Stomach (tissue), 9 donors: ENCODE measurements around the gene ELP2. TPM values are rescaled to one million over a fixed set of nuclear protein-coding genes. Genes with fewer than 3 reads are reported as not detected.

Experiments used
- DNase-seq, 2 donors: peaks; one replicate each; pipeline versions ENCODE4 v3.0.0 to v3.0.0-alpha.2; 2013 to 2019
- H3K27ac ChIP-seq, 5 donors: fragments of 200-600 bp in 4 of 5; sonication (generic) in 4 of 5; one replicate each; pipeline ENCODE4 v1.5.1; 2013 to 2019; ENCODE audit warnings: mild to moderate bottlenecking in 1 of 5, moderate library complexity in 1 of 5
- H3K27me3 ChIP-seq, 3 donors: fragments of 200-600 bp; sonication (generic); one replicate each; pipeline ENCODE4 v1.5.1; 2017 to 2019; ENCODE audit warnings: mixed run types in 1 of 3
- H3K36me3 ChIP-seq, 4 donors: fragments of 200-600 bp; sonication (generic); 1 replicate in 3 of 4; 2 replicates in 1 of 4; pipeline ENCODE4 v1.5.1; 2016 to 2019
- H3K4me1 ChIP-seq, 4 donors: fragments of 200-600 bp; sonication (generic); one replicate each; pipeline ENCODE4 v1.5.1; 2016 to 2019
- H3K4me3 ChIP-seq, 4 donors: fragments of 200-600 bp; sonication (generic) in 3 of 4; one replicate each; pipeline ENCODE4 v1.5.1; 2016 to 2019; ENCODE audit warnings: mild to moderate bottlenecking in 1 of 4
- H3K9me3 ChIP-seq, 4 donors: fragments of 200-600 bp; sonication (generic); one replicate each; pipeline ENCODE4 v1.5.1; 2016 to 2019
- EP300 ChIP-seq: sonication (generic); formaldehyde crosslinking; IDR thresholded peaks from one replicate; pipeline ENCODE4 v1.6.1; 2017; ENCODE audit warnings: antibody characterized with exemption
- POLR2A ChIP-seq, 4 donors: fragments of 450-650 bp; IDR thresholded peaks; one replicate each; pipeline ENCODE4 v1.6.1; 2016; ENCODE audit warnings: antibody characterized with exemption in 4 of 4, control low read depth in 2 of 4, mild to moderate bottlenecking in 1 of 4, moderate library complexity in 1 of 4
- POLR2AphosphoS5 ChIP-seq, 3 donors: sonication (generic); formaldehyde crosslinking; IDR thresholded peaks; one replicate each; pipeline ENCODE4 v1.6.1; 2016; ENCODE audit warnings: antibody characterized with exemption in 3 of 3
- WGBS, 5 donors: extraction: QIAGEN DNeasy Blood & Tissue Kit in 3 of 5; methylation state at CpG; one replicate each; pipeline versions ENCODE4 v1.1.5 to v1.1.7; 2013 to 2018; 5-methylcytosine and 5-hydroxymethylcytosine counted together
- intact Hi-C: fragments of 100-400 bp; cut with DNase I; formaldehyde crosslinking; loops from one replicate; pipeline ENCODE4 v1.15.1; 2023; ENCODE audit warnings: low total_unique reads
- polyA plus RNA-seq, 3 donors: library from polyadenylated mRNA; stranded (reverse); fragments of 200-250 nt; gene quantifications; one replicate each; pipeline ENCODE4 v1.2.3, GENCODE V29; 2013
- total RNA-seq, 5 donors: library from RNA; depleted of rRNA; stranded (reverse); fragments of >200 nt; gene quantifications; one replicate each; pipeline versions ENCODE4 v1.1.0 to v1.2.3, GENCODE V29; 2014 to 2016
- TF ChIP-seq, protein P1 (sequence below), 7 experiments: fragments of 450-650 bp in 4 of 7; fragments of 200-600 bp in 3 of 7; sonication (generic) in 3 of 7; IDR thresholded peaks; one replicate each; pipeline ENCODE4 v1.5.1; 2016 to 2019; ENCODE audit warnings: antibody characterized with exemption in 7 of 7, control low read depth in 2 of 7, mild to moderate bottlenecking in 1 of 7
- donor health status: healthy with polysubstance abuse.
- donor health status: Bipolar disorder and iron deficiency.
- donor health status: healthy.

Gene ELP2
- total and polyA plus RNA-seq, 8 donors = 24.1 to 278 (median 63.4) TPM

- Histone ChIP-seq H3K9me3 (no peaks in the 10 kb centered on the region), H3K27ac (no peak overlapping the region), H3K27me3 (peaks cover 0 to 5% (median 0%) of the 10 kb centered on the region in 3 donors), H3K4me3 (no peak overlapping the region), H3K4me1 (no peaks in the 10 kb centered on the region), H3K36me3 (no peaks in the 10 kb centered on the region)
- peak in 1 of 2 donors; percentile 66 for DNase-seq
- WGBS, 5 donors = 9 to 29% (median 13%) methylated on average over 1 of the region's 1 CpG
- intact Hi-C loops = no loop called here
- TF ChIP-seq POLR2AphosphoS5 (IDR thresholded peaks at IDR 0.05) (no peak), POLR2A (IDR thresholded peaks at IDR 0.05) (no peak), EP300 (no peak)
- TF ChIP-seq, protein P1, sequence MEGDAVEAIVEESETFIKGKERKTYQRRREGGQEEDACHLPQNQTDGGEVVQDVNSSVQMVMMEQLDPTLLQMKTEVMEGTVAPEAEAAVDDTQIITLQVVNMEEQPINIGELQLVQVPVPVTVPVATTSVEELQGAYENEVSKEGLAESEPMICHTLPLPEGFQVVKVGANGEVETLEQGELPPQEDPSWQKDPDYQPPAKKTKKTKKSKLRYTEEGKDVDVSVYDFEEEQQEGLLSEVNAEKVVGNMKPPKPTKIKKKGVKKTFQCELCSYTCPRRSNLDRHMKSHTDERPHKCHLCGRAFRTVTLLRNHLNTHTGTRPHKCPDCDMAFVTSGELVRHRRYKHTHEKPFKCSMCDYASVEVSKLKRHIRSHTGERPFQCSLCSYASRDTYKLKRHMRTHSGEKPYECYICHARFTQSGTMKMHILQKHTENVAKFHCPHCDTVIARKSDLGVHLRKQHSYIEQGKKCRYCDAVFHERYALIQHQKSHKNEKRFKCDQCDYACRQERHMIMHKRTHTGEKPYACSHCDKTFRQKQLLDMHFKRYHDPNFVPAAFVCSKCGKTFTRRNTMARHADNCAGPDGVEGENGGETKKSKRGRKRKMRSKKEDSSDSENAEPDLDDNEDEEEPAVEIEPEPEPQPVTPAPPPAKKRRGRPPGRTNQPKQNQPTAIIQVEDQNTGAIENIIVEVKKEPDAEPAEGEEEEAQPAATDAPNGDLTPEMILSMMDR (IDR thresholded peaks at IDR 0.05) = peak in 5 of 7 experiments; percentile 0 to 48 (median 39)
These were observed 33.7 kb upstream of the ELP2 start for GRCh38 chr18:36095936-36096519.

GRCh38 chr18:36096955-36097354 lies 32.7 kb upstream of the ELP2 start:
- intact Hi-C loops = no loop called here
- H3K9me3 ChIP-seq = peaks cover 0 to 3% (median 1%) of the 10 kb centered on the region in 4 donors
- H3K4me3 ChIP-seq = no peak overlapping the region
- H3K36me3 ChIP-seq = no peaks in the 10 kb centered on the region
- TF ChIP-seq, protein P1 (IDR thresholded peaks at IDR 0.05) = no peak
- TF ChIP-seq POLR2AphosphoS5 (IDR thresholded peaks at IDR 0.05) (no peak), EP300 (no peak), POLR2A (IDR thresholded peaks at IDR 0.05) (no peak)
- H3K27ac ChIP-seq = no peak overlapping the region
- H3K4me1 ChIP-seq = no peaks in the 10 kb centered on the region
- no peak for DNase-seq
- peaks cover 0 to 5% (median 0%) of the 10 kb centered on the region in 3 donors for H3K27me3 ChIP-seq

- Histone ChIP-seq H3K27ac (no peak overlapping the region), H3K36me3 (no peaks in the 10 kb centered on the region), H3K4me1 (no peaks in the 10 kb centered on the region), H3K27me3 (peaks cover 0 to 3% (median 0%) of the 10 kb centered on the region in 3 donors), H3K9me3 (peaks cover 0 to 5% (median 2%) of the 10 kb centered on the region in 4 donors), H3K4me3 (no peak overlapping the region)
- TF ChIP-seq POLR2A (IDR thresholded peaks at IDR 0.05) = no peak
- TF ChIP-seq POLR2AphosphoS5 (IDR thresholded peaks at IDR 0.05) = no peak
- TF ChIP-seq EP300 = no peak
- TF ChIP-seq, protein P1 (IDR thresholded peaks at IDR 0.05) = no peak
- no peak for DNase-seq
- intact Hi-C loops = no loop called here
These were observed 30.4 kb upstream of the ELP2 start for GRCh38 chr18:36099311-36099710.

DNA sequence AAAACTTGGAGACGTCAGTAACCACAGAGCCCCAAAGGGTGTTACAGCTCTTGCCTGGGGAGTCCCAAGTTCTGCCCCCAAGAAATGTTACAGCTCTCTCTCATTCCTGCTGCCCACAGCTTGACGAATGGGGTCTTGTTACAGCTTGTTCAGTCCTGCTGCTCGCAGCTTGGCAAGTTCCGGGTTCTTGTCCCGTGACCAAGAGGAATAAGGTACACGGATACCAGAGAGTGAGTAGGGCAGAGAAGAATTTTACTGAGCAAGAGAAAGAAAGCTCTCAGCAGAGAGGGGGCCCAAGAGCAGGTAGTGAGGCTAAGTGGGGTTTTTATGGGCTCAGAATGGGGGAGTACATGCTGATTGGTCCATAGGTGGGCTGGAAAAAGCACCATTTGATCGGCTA lies 27.8 kb upstream of the ELP2 start:
- Histone ChIP-seq H3K36me3 (no peaks in the 10 kb centered on the region), H3K4me1 (no peaks in the 10 kb centered on the region), H3K9me3 (peaks cover 0 to 5% (median 2%) of the 10 kb centered on the region in 4 donors), H3K27ac (no peak overlapping the region), H3K27me3 (no peaks in the 10 kb centered on the region), H3K4me3 (no peak overlapping the region)
- TF ChIP-seq, protein P1 (IDR thresholded peaks at IDR 0.05) = no peak
- TF ChIP-seq EP300 = no peak
- TF ChIP-seq POLR2A (IDR thresholded peaks at IDR 0.05) = no peak
- no peak for TF ChIP-seq POLR2AphosphoS5 (IDR thresholded peaks at IDR 0.05)
- intact Hi-C loops = no loop called here
- no peak for DNase-seq
- 92 to 96% (median 95%) methylated on average over 7 of the region's 7 CpGs for WGBS, 5 donors
